Measurements from ENCODE around the gene DOK6. TPM values are rescaled to one million over a fixed set of nuclear protein-coding genes. Genes with fewer than 3 reads are reported as not detected.

The DOK6 gene
- total and polyA plus RNA-seq, 2 of the 13 experiments (the other 11 are each of a cell fraction or from before 2014, with no cell fraction given) = 17.0 to 17.2 TPM

DNA sequence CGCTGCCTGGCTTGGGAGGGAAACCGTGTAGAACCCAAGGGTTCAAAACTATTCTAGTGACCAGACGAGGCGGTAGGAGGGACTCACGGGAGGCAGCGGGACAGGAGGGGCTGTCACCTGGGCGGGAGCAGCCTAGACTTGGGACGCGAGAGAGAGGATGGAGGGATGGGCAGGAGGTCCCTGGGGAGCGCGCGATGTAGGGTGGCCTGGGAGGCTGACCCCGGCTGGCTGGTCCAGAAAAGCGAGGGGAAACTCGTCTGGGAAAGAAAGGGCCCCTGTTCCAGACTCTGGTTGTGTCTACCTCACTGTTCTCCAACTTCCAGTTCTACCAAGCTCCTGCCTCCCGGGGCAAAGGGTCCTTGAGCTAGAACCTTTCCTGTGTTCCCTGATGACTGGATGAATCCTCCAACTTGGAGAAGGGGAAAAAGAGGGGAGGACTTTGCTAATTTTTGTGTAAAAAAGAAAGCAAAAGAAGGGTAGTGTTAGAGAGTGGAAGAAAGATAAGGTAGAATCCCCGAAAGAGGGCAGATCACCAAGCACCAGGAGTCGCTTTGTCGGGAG lies 1.4 kb downstream of the DOK6 start (continued):
- TF ChIP-seq, protein P1, sequence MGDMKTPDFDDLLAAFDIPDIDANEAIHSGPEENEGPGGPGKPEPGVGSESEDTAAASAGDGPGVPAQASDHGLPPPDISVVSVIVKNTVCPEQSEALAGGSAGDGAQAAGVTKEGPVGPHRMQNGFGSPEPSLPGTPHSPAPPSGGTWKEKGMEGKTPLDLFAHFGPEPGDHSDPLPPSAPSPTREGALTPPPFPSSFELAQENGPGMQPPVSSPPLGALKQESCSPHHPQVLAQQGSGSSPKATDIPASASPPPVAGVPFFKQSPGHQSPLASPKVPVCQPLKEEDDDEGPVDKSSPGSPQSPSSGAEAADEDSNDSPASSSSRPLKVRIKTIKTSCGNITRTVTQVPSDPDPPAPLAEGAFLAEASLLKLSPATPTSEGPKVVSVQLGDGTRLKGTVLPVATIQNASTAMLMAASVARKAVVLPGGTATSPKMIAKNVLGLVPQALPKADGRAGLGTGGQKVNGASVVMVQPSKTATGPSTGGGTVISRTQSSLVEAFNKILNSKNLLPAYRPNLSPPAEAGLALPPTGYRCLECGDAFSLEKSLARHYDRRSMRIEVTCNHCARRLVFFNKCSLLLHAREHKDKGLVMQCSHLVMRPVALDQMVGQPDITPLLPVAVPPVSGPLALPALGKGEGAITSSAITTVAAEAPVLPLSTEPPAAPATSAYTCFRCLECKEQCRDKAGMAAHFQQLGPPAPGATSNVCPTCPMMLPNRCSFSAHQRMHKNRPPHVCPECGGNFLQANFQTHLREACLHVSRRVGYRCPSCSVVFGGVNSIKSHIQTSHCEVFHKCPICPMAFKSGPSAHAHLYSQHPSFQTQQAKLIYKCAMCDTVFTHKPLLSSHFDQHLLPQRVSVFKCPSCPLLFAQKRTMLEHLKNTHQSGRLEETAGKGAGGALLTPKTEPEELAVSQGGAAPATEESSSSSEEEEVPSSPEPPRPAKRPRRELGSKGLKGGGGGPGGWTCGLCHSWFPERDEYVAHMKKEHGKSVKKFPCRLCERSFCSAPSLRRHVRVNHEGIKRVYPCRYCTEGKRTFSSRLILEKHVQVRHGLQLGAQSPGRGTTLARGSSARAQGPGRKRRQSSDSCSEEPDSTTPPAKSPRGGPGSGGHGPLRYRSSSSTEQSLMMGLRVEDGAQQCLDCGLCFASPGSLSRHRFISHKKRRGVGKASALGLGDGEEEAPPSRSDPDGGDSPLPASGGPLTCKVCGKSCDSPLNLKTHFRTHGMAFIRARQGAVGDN (CRISPR knock-in tag; IDR thresholded peaks at IDR 0.05) = peak; percentile 18; the same call in 1 of the 2 replicates
- TF ChIP-seq ZNF674 (CRISPR knock-in tag; IDR thresholded peaks at IDR 0.05; ENCODE audit: low read depth) (no peak), ZBTB1 (CRISPR knock-in tag; IDR thresholded peaks at IDR 0.05; ENCODE audit: borderline replicate concordance) (no peak), POGZ (CRISPR knock-in tag; IDR thresholded peaks at IDR 0.05) (no peak), CC2D1A (CRISPR knock-in tag; IDR thresholded peaks at IDR 0.05) (no peak), SMAD9 (CRISPR knock-in tag; IDR thresholded peaks at IDR 0.05) (no peak), ZNF619 (CRISPR knock-in tag; IDR thresholded peaks at IDR 0.05) (0 out of 2 replicates have a peak, but pooled peaks have one; percentile 0), ZIK1 (CRISPR knock-in tag; IDR thresholded peaks at IDR 0.05; ENCODE audit: borderline replicate concordance, low read depth) (no peak), SSRP1 (CRISPR knock-in tag; IDR thresholded peaks at IDR 0.05) (no peak), ZNF510 (CRISPR knock-in tag; IDR thresholded peaks at IDR 0.05; ENCODE audit: low read depth) (no peak), THYN1 (CRISPR knock-in tag; IDR thresholded peaks at IDR 0.05; ENCODE audit: borderline replicate concordance, low read depth) (no peak), ZNF317 (CRISPR knock-in tag; IDR thresholded peaks at IDR 0.05) (0 out of 2 replicates have a peak, but pooled peaks have one; percentile 52), ZNF841 (CRISPR knock-in tag; IDR thresholded peaks at IDR 0.05; ENCODE audit: borderline replicate concordance) (no peak)
- TF ChIP-seq, protein P2, sequence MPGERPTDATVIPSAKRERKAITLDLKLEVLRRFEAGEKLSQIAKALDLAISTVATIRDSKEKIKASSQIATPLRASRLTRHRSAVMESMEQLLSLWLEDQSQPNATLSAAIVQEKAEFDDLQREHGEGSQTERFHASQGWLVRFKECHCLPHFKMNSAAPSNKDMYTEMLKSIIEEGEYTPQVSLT (CRISPR knock-in tag; IDR thresholded peaks at IDR 0.05; ENCODE audit: borderline replicate concordance, low read depth) = 0 out of 2 replicates have a peak, but pooled peaks have one; percentile 12
- TF ChIP-seq, protein P3, sequence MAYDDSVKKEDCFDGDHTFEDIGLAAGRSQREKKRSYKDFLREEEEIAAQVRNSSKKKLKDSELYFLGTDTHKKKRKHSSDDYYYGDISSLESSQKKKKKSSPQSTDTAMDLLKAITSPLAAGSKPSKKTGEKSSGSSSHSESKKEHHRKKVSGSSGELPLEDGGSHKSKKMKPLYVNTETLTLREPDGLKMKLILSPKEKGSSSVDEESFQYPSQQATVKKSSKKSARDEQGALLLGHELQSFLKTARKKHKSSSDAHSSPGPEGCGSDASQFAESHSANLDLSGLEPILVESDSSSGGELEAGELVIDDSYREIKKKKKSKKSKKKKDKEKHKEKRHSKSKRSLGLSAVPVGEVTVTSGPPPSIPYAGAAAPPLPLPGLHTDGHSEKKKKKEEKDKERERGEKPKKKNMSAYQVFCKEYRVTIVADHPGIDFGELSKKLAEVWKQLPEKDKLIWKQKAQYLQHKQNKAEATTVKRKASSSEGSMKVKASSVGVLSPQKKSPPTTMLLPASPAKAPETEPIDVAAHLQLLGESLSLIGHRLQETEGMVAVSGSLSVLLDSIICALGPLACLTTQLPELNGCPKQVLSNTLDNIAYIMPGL (CRISPR knock-in tag; IDR thresholded peaks at IDR 0.05; ENCODE audit: borderline replicate concordance in 1 of 2, low read depth in 1 of 2) = 0 out of 4 replicates have a peak, but pooled peaks of 1 of the 2 experiments have one; percentile 15
- TF ChIP-seq, protein P4, sequence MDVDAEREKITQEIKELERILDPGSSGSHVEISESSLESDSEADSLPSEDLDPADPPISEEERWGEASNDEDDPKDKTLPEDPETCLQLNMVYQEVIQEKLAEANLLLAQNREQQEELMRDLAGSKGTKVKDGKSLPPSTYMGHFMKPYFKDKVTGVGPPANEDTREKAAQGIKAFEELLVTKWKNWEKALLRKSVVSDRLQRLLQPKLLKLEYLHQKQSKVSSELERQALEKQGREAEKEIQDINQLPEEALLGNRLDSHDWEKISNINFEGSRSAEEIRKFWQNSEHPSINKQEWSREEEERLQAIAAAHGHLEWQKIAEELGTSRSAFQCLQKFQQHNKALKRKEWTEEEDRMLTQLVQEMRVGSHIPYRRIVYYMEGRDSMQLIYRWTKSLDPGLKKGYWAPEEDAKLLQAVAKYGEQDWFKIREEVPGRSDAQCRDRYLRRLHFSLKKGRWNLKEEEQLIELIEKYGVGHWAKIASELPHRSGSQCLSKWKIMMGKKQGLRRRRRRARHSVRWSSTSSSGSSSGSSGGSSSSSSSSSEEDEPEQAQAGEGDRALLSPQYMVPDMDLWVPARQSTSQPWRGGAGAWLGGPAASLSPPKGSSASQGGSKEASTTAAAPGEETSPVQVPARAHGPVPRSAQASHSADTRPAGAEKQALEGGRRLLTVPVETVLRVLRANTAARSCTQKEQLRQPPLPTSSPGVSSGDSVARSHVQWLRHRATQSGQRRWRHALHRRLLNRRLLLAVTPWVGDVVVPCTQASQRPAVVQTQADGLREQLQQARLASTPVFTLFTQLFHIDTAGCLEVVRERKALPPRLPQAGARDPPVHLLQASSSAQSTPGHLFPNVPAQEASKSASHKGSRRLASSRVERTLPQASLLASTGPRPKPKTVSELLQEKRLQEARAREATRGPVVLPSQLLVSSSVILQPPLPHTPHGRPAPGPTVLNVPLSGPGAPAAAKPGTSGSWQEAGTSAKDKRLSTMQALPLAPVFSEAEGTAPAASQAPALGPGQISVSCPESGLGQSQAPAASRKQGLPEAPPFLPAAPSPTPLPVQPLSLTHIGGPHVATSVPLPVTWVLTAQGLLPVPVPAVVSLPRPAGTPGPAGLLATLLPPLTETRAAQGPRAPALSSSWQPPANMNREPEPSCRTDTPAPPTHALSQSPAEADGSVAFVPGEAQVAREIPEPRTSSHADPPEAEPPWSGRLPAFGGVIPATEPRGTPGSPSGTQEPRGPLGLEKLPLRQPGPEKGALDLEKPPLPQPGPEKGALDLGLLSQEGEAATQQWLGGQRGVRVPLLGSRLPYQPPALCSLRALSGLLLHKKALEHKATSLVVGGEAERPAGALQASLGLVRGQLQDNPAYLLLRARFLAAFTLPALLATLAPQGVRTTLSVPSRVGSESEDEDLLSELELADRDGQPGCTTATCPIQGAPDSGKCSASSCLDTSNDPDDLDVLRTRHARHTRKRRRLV (CRISPR knock-in tag; IDR thresholded peaks at IDR 0.05) = no peak
- TF ChIP-seq, protein P5, sequence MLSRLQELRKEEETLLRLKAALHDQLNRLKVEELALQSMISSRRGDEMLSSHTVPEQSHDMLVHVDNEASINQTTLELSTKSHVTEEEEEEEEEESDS (CRISPR knock-in tag; IDR thresholded peaks at IDR 0.05; ENCODE audit: borderline replicate concordance) = no peak
